Stomach (tissue), 9 donors: ENCODE measurements around the gene HMG20A. TPM values are rescaled to one million over a fixed set of nuclear protein-coding genes. Genes with fewer than 3 reads are reported as not detected.

Experiments
- DNase-seq, 2 donors: peaks; one replicate each; pipeline versions ENCODE4 v3.0.0 to v3.0.0-alpha.2; 2013 to 2019
- H3K27ac ChIP-seq, 5 donors: fragments of 200-600 bp in 4 of 5; sonication (generic) in 4 of 5; one replicate each; pipeline ENCODE4 v1.5.1; 2013 to 2019; ENCODE audit warnings: mild to moderate bottlenecking in 1 of 5, moderate library complexity in 1 of 5
- H3K27me3 ChIP-seq, 3 donors: fragments of 200-600 bp; sonication (generic); one replicate each; pipeline ENCODE4 v1.5.1; 2017 to 2019; ENCODE audit warnings: mixed run types in 1 of 3
- H3K36me3 ChIP-seq, 4 donors: fragments of 200-600 bp; sonication (generic); 1 replicate in 3 of 4; 2 replicates in 1 of 4; pipeline ENCODE4 v1.5.1; 2016 to 2019
- H3K4me1 ChIP-seq, 4 donors: fragments of 200-600 bp; sonication (generic); one replicate each; pipeline ENCODE4 v1.5.1; 2016 to 2019
- H3K4me3 ChIP-seq, 4 donors: fragments of 200-600 bp; sonication (generic) in 3 of 4; one replicate each; pipeline ENCODE4 v1.5.1; 2016 to 2019; ENCODE audit warnings: mild to moderate bottlenecking in 1 of 4
- H3K9me3 ChIP-seq, 4 donors: fragments of 200-600 bp; sonication (generic); one replicate each; pipeline ENCODE4 v1.5.1; 2016 to 2019
- EP300 ChIP-seq: sonication (generic); formaldehyde crosslinking; IDR thresholded peaks from one replicate; pipeline ENCODE4 v1.6.1; 2017; ENCODE audit warnings: antibody characterized with exemption
- POLR2A ChIP-seq, 4 donors: fragments of 450-650 bp; IDR thresholded peaks; one replicate each; pipeline ENCODE4 v1.6.1; 2016; ENCODE audit warnings: antibody characterized with exemption in 4 of 4, control low read depth in 2 of 4, mild to moderate bottlenecking in 1 of 4, moderate library complexity in 1 of 4
- POLR2AphosphoS5 ChIP-seq, 3 donors: sonication (generic); formaldehyde crosslinking; IDR thresholded peaks; one replicate each; pipeline ENCODE4 v1.6.1; 2016; ENCODE audit warnings: antibody characterized with exemption in 3 of 3
- WGBS, 5 donors: extraction: QIAGEN DNeasy Blood & Tissue Kit in 3 of 5; methylation state at CpG; one replicate each; pipeline versions ENCODE4 v1.1.5 to v1.1.7; 2013 to 2018; 5-methylcytosine and 5-hydroxymethylcytosine counted together
- intact Hi-C: fragments of 100-400 bp; cut with DNase I; formaldehyde crosslinking; loops from one replicate; pipeline ENCODE4 v1.15.1; 2023; ENCODE audit warnings: low total_unique reads
- polyA plus RNA-seq, 3 donors: library from polyadenylated mRNA; stranded (reverse); fragments of 200-250 nt; gene quantifications; one replicate each; pipeline ENCODE4 v1.2.3, GENCODE V29; 2013
- total RNA-seq, 5 donors: library from RNA; depleted of rRNA; stranded (reverse); fragments of >200 nt; gene quantifications; one replicate each; pipeline versions ENCODE4 v1.1.0 to v1.2.3, GENCODE V29; 2014 to 2016
- TF ChIP-seq, protein P1 (sequence below), 7 experiments: fragments of 450-650 bp in 4 of 7; fragments of 200-600 bp in 3 of 7; sonication (generic) in 3 of 7; IDR thresholded peaks; one replicate each; pipeline ENCODE4 v1.5.1; 2016 to 2019; ENCODE audit warnings: antibody characterized with exemption in 7 of 7, control low read depth in 2 of 7, mild to moderate bottlenecking in 1 of 7
- donor health status: healthy with polysubstance abuse.
- donor health status: Bipolar disorder and iron deficiency.
- donor health status: healthy.

HMG20A gene
- total and polyA plus RNA-seq, 8 donors: 8.1 to 51.8 (median 22.6) TPM

DNA sequence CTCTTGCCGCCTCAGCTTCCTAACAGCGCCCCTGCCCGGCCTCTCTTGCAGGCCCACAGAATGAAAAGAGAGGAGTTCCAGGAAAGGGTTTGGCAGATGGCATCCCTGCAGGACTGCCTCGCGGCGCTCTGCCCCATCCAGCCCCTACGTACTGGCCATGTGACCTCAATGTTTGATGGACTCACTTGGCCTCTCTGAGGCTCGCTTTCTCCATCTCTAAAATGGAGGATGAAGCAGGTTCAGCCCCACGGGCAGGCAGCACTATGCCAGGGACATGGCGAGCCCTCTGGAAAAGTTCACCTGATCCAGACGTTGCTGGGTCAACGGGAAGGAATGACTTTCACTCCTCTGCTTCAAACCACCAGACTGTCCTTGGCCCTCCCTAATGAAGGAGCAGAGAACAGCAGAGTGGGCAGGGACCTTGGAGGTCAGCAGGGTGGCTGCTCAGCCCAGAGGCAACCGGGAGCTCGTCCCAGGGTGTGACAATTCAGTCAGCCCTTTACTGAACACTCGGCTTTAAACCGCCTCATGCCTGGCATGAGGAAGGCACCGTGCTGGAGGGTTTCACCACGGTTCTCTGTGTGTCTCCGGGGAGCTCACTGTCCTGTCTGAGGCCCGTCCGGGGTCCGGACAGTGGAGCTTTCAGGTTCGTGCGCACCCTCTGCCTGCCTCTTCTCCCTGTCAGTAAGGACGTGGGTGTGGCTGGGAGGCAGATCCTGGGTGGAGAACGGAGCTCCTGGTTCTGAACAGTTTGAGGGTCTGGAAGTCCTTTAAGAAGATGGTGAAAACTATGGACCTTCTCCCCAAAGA is 110.7 kb downstream of the HMG20A start:
- peaks cover 0 to 16% (median 14%) of the 10 kb centered on the region in 4 donors for H3K4me1 ChIP-seq
- peaks cover 0 to 5% (median 0%) of the 10 kb centered on the region in 3 donors for H3K27me3 ChIP-seq
- TF ChIP-seq POLR2A (IDR thresholded peaks at IDR 0.05): no peak
- TF ChIP-seq EP300: no peak
- TF ChIP-seq, protein P1, sequence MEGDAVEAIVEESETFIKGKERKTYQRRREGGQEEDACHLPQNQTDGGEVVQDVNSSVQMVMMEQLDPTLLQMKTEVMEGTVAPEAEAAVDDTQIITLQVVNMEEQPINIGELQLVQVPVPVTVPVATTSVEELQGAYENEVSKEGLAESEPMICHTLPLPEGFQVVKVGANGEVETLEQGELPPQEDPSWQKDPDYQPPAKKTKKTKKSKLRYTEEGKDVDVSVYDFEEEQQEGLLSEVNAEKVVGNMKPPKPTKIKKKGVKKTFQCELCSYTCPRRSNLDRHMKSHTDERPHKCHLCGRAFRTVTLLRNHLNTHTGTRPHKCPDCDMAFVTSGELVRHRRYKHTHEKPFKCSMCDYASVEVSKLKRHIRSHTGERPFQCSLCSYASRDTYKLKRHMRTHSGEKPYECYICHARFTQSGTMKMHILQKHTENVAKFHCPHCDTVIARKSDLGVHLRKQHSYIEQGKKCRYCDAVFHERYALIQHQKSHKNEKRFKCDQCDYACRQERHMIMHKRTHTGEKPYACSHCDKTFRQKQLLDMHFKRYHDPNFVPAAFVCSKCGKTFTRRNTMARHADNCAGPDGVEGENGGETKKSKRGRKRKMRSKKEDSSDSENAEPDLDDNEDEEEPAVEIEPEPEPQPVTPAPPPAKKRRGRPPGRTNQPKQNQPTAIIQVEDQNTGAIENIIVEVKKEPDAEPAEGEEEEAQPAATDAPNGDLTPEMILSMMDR (IDR thresholded peaks at IDR 0.05): no peak
- TF ChIP-seq POLR2AphosphoS5 (IDR thresholded peaks at IDR 0.05): no peak
- no peaks in the 10 kb centered on the region for H3K9me3 ChIP-seq
- no peaks in the 10 kb centered on the region for H3K36me3 ChIP-seq
- H3K4me3 ChIP-seq: no peak overlapping the region
- intact Hi-C loops: no loop called here
- no peak overlapping the region for H3K27ac ChIP-seq
- no peak for DNase-seq
- WGBS, 5 donors: 85 to 90% (median 89%) methylated on average over 23 to 26 of the region's 26 CpGs

DNA sequence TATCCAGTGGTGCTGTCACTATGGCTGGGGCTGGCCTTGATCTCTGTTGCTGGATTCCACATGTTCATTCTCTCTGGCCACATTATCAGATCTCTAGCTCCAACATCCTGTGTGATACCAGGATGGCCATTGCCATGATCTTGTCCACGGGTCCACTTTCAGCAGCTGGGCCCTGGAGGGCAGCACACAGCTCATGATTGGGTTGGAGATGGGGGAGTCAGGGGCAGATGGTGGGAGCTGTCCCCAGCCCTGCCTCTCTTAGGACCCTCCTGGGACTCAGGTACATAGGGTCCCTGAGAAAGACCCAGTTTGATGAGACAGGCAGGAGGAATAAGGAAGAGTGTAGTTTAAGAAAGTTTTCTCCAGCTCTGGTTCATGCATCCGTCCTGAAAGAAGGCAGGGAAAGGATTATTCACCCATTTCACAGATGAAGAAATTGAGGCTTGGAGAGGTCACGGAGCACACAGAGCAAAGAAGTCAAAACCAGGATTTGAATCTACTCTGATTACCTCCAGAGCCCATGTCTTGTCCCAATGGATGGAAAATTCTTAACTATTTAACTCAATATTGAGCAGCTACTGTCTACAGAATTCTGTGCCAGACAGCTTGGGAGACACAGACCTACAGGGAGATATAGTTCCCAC is 111.5 kb downstream of the HMG20A start:
- Histone ChIP-seq H3K9me3 (no peaks in the 10 kb centered on the region), H3K4me1 (peaks cover 0 to 10% (median 8%) of the 10 kb centered on the region in 4 donors), H3K4me3 (no peak overlapping the region), H3K27me3 (peaks cover 0 to 5% (median 0%) of the 10 kb centered on the region in 3 donors), H3K27ac (no peak overlapping the region), H3K36me3 (no peaks in the 10 kb centered on the region)
- WGBS, 5 donors: 81 to 96% (median 85%) methylated on average over 3 of the region's 3 CpGs
- TF ChIP-seq, protein P1 (IDR thresholded peaks at IDR 0.05): no peak
- no peak for TF ChIP-seq EP300
- TF ChIP-seq POLR2A (IDR thresholded peaks at IDR 0.05): no peak
- no peak for TF ChIP-seq POLR2AphosphoS5 (IDR thresholded peaks at IDR 0.05)
- intact Hi-C loops: no loop called here
- DNase-seq: no peak

DNA sequence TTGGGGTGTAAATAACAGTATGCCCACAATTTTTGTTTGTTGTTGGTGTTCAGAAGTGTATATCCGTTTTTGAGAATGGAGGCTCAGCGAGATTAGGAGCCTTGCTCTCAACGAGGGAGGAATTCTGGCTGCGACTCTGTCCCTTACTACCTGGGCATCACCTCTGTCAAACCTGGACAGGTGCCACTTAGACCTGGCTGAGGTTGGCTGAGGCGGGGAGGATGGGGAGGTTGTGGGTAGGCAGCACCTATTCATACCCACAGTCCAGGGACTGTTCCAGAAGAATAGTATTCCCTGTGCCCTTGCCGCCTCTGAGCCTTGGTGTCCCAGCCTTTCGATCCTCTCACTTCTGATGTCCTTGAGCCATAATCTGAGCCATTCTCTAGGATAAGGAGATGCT is 112.2 kb downstream of the HMG20A start:
- intact Hi-C loops: no loop called here
- H3K4me3 ChIP-seq: no peak overlapping the region

More for the DNA sequence above, 112.2 kb downstream of the HMG20A start:
- Histone ChIP-seq H3K4me1 (peaks cover 0 to 5% (median 2%) of the 10 kb centered on the region in 4 donors), H3K27me3 (peaks cover 0 to 5% (median 0%) of the 10 kb centered on the region in 3 donors), H3K27ac (no peak overlapping the region), H3K9me3 (no peaks in the 10 kb centered on the region), H3K36me3 (no peaks in the 10 kb centered on the region)
- 55 to 68% (median 59%) methylated on average over 7 of the region's 7 CpGs for WGBS, 5 donors
- peak in 1 of 2 donors; percentile 69 for DNase-seq
- no peak for TF ChIP-seq EP300
- TF ChIP-seq, protein P1 (IDR thresholded peaks at IDR 0.05): no peak
- TF ChIP-seq POLR2A (IDR thresholded peaks at IDR 0.05): no peak
- TF ChIP-seq POLR2AphosphoS5 (IDR thresholded peaks at IDR 0.05): no peak
